ENCODE measurements around the gene TFIP11. TPM values are rescaled to one million over a fixed set of nuclear protein-coding genes. Genes with fewer than 3 reads are reported as not detected.

TFIP11 gene
- total and polyA plus RNA-seq, 2 of the 8 experiments (the other 6 are each of a cell fraction or from before 2014, with no cell fraction given): 18.1 to 28.3 TPM

GRCh38 chr22:26464312-26464711 is 48.0 kb downstream of the TFIP11 start:
- Histone ChIP-seq H4K91ac (replicated peaks; ENCODE audit: insufficient read length, low read length) (no peak overlapping the region), H3K79me1 (ENCODE audit: low read depth, low read length) (0 out of 2 replicates have a peak, but pooled peaks cover 2% of the 10 kb centered on the region), H3K14ac (ENCODE audit: insufficient read length) (no peak overlapping the region), H4K5ac (ENCODE audit: insufficient read length, low read depth, low read length) (no peak overlapping the region), H3K4me3 (ENCODE audit: extremely low read depth in 1 of 4, insufficient read depth in 2 of 4, low read depth in 3 of 4, low read length in 4 of 4) (no peak overlapping the region), H3K36me3 (ENCODE audit: control insufficient read depth in 2 of 4, insufficient read depth in 4 of 4, low read length in 3 of 4) (peaks cover 18 to 66% (median 45%) of the 10 kb centered on the region in 4 experiments), H3K9ac (replicated peaks in 1 of 4; ENCODE audit: extremely low read depth in 1 of 4, low read depth in 3 of 4, low read length in 3 of 4) (no peak overlapping the region), H2BK12ac (ENCODE audit: low read depth, low read length) (no peak overlapping the region), H3K23ac (ENCODE audit: insufficient read length) (no peak overlapping the region), H3K18ac (ENCODE audit: extremely low read depth, low read length) (no peak overlapping the region), H3K4me2 (ENCODE audit: insufficient read depth in 1 of 2, low read depth in 2 of 2, low read length in 2 of 2) (no peak overlapping the region), H3K27me3 (replicated peaks in 1 of 4; ENCODE audit: control insufficient read depth in 3 of 4, extremely low read depth in 1 of 4, insufficient read depth in 3 of 4, low read length in 3 of 4) (no peaks in the 10 kb centered on the region), H4K8ac (ENCODE audit: extremely low read depth, insufficient read depth, low read length) (no peak overlapping the region), H2AFZ (ENCODE audit: low read length) (no peak overlapping the region), H4K20me1 (replicated peaks in 1 of 2; ENCODE audit: control insufficient read depth in 1 of 2, insufficient read depth in 2 of 2, low read length in 2 of 2) (peaks cover 0 to 9% of the 10 kb centered on the region in 2 experiments), H3K79me2 (ENCODE audit: control insufficient read depth in 1 of 2, insufficient read depth in 2 of 2, low read length in 2 of 2) (peaks cover 0 to 2% of the 10 kb centered on the region in 2 experiments; a peak in 1 of 4 replicates), H3K23me2 (ENCODE audit: low read depth, low read length) (no peaks in the 10 kb centered on the region), H3K4me1 (replicated peaks in 1 of 4; ENCODE audit: control insufficient read depth in 3 of 4, insufficient read depth in 4 of 4, low read length in 3 of 4) (no peaks in the 10 kb centered on the region), H2BK15ac (ENCODE audit: low read length) (no peak overlapping the region), H2BK120ac (replicated peaks; ENCODE audit: low read depth, low read length) (no peak overlapping the region), H2BK20ac (ENCODE audit: low read length) (no peak overlapping the region), H3K4ac (replicated peaks; ENCODE audit: insufficient read length, low read depth, low read length) (no peak overlapping the region), H3K27ac (ENCODE audit: low read depth, low read length) (no peak overlapping the region), H3K56ac (replicated peaks; ENCODE audit: insufficient read length, low read depth, low read length) (no peak overlapping the region), H2AK5ac (ENCODE audit: low read depth, low read length) (no peak overlapping the region), H3K9me3 (ENCODE audit: insufficient read depth in 2 of 2, low read depth in 1 of 2, low read length in 1 of 2) (no peaks in the 10 kb centered on the region), H2BK5ac (ENCODE audit: low read depth, low read length) (no peak overlapping the region)
- CTCF ChIA-PET (ENCODE audit: partially characterized antibody): interaction anchor here (0.7 to 7.8 kb wide), 6 partner anchors 12 to 100 kb away, joined by 3 to 98 read pairs (median 5); no protein-coding TSS in a partner anchor
- TF ChIP-seq NRF1 (IDR thresholded peaks at IDR 0.05; ENCODE audit: low read depth, low read length) (no peak), CTCF (IDR thresholded peaks at IDR 0.05; ENCODE audit: control extremely low read depth in 1 of 3, insufficient read depth in 1 of 3, low read depth in 1 of 3, low read length in 3 of 3) (no peak), KDM5A (IDR thresholded peaks at IDR 0.05; ENCODE audit: low read length) (no peak), HDAC2 (IDR thresholded peaks at IDR 0.05; ENCODE audit: borderline replicate concordance in 1 of 2, low read depth in 2 of 2, low read length in 2 of 2) (no peak), SP4 (IDR thresholded peaks at IDR 0.05; ENCODE audit: low read length) (no peak), CTBP2 (IDR thresholded peaks at IDR 0.05; ENCODE audit: borderline replicate concordance, insufficient read depth, insufficient read length, low read length) (no peak)
- POLR2A ChIA-PET (ENCODE audit: partially characterized antibody): interaction anchor here (0.5 kb wide), 1 partner anchor 111 kb away, joined by 3 read pairs; no protein-coding TSS in a partner anchor
- DNase-seq (ENCODE audit: low read depth in 1 of 2, low spot score in 2 of 2) (no peak), FAIRE-seq (no peak)
- WGBS, 2 experiments (ENCODE audit: extremely low coverage in 1 of 2, insufficient coverage in 1 of 2, insufficient read length in 1 of 2, insufficient replicate concordance in 2 of 2, low coverage in 1 of 2, low lambda C conversion rate in 2 of 2, missing lambda C conversion rate in 1 of 2): 92% methylated on average over 7 of the region's 7 CpGs; no CpG with 5 or more reads in 1 of the 2 experiments
